IMR-90 (cell line): ENCODE measurements around the gene SCG5. TPM values are rescaled to one million over a fixed set of nuclear protein-coding genes. Genes with fewer than 3 reads are reported as not detected.

Experiments used
- ATAC-seq: fragments of 200-7000 bp; cut with Tn5 transposase; 2 replicates; pipeline ENCODE4 v1.9.1; 2020; ENCODE audit warnings: low read depth, mild to moderate bottlenecking, moderate library complexity
- BruUV-seq: library from RNA; stranded (reverse); fragments of 400-500 nt; replicated peaks from 2 replicates; lab custom pipeline; 2021; lab: Mats Ljungman, UMichigan
- CTCF ChIA-PET: fragments of 300-600 bp; formaldehyde crosslinking; extraction: SDS; loops from one replicate; lab custom pipeline; 2021; ENCODE audit warnings: antibody characterized with exemption; lab: Yijun Ruan, JAX
- POLR2A ChIA-PET: fragments of 300-600 bp; sonication (Branson Sonifier 250); formaldehyde crosslinking; loops from one replicate; lab custom pipeline; 2022; ENCODE audit warnings: antibody characterized with exemption; ENCODE audit not compliant: unreplicated experiment; lab: Charles Lee
- DNase-seq: peaks from one replicate; pipeline ENCODE4 v3.0.0; 2013
- H2AFZ ChIP-seq: replicated peaks from 2 replicates; pipeline ENCODE3; 2013; ENCODE audit warnings: low read length, mild to moderate bottlenecking; ENCODE audit not compliant: poor library complexity
- H2AK5ac ChIP-seq: 2 replicates; pipeline ENCODE4 v1.6.1; 2013; ENCODE audit warnings: low read depth, low read length, inconsistent platforms
- H2AK9ac ChIP-seq: replicated peaks from 2 replicates; pipeline ENCODE3; 2013; ENCODE audit warnings: mild to moderate bottlenecking, low read depth, low read length, moderate library complexity; ENCODE audit not compliant: poor library complexity
- H2BK120ac ChIP-seq: 2 replicates; pipeline ENCODE4 v1.6.1; 2013; ENCODE audit warnings: low read depth, low read length, inconsistent platforms
- H2BK15ac ChIP-seq: 3 replicates; pipeline ENCODE4 v1.6.1; 2013; ENCODE audit warnings: low read depth, low read length, inconsistent platforms
- H2BK20ac ChIP-seq: 2 replicates; pipeline ENCODE4 v1.6.1; 2013; ENCODE audit warnings: low read depth, mild to moderate bottlenecking, inconsistent platforms, low read length, moderate library complexity
- H2BK5ac ChIP-seq: 2 replicates; pipeline ENCODE4 v1.6.1; 2013; ENCODE audit warnings: mild to moderate bottlenecking, low read depth, low read length, inconsistent platforms; ENCODE audit not compliant: poor library complexity, severe bottlenecking
- H3K14ac ChIP-seq: replicated peaks from 2 replicates; pipeline ENCODE4 v1.6.1; 2013; ENCODE audit warnings: low read depth, low read length, inconsistent platforms
- H3K18ac ChIP-seq: 2 replicates; pipeline ENCODE4 v1.6.1; 2013; ENCODE audit warnings: low read depth, low read length, control low read depth
- H3K23ac ChIP-seq: 2 replicates; pipeline ENCODE4 v1.6.1; 2013; ENCODE audit warnings: low read depth, low read length, inconsistent platforms
- H3K27ac ChIP-seq: 2 replicates; pipeline ENCODE4 v1.5.1; 2013; ENCODE audit warnings: mild to moderate bottlenecking, control low read depth, low read length; ENCODE audit not compliant: insufficient read depth
- H3K27me3 ChIP-seq: 2 replicates; pipeline ENCODE4 v1.6.1; 2013; ENCODE audit warnings: low read length; ENCODE audit not compliant: control insufficient read depth, insufficient read depth
- H3K36me3 ChIP-seq: 2 replicates; pipeline ENCODE4 v1.6.1; 2013; ENCODE audit warnings: low read length, mixed read lengths; ENCODE audit not compliant: control insufficient read depth, insufficient read depth
- H3K4ac ChIP-seq: 2 replicates; pipeline ENCODE4 v1.6.1; 2013; ENCODE audit warnings: low read depth, low read length, inconsistent platforms
- H3K4me1 ChIP-seq: 2 replicates; pipeline ENCODE4 v1.6.1; 2013; ENCODE audit warnings: low read length, mixed read lengths; ENCODE audit not compliant: control insufficient read depth, insufficient read depth
- H3K4me2 ChIP-seq: 2 replicates; pipeline ENCODE4 v1.6.1; 2013; ENCODE audit warnings: low read depth, mild to moderate bottlenecking, control low read depth, low read length, moderate library complexity
- H3K4me3 ChIP-seq: 2 replicates; pipeline ENCODE4 v1.5.1; 2013; ENCODE audit warnings: low read depth, mild to moderate bottlenecking, control low read depth, low read length, moderate library complexity; ENCODE audit not compliant: insufficient read depth
- H3K56ac ChIP-seq: 2 replicates; pipeline ENCODE4 v1.6.1; 2013; ENCODE audit warnings: low read length, inconsistent platforms; ENCODE audit not compliant: insufficient read depth; ENCODE audit errors: extremely low read depth
- H3K79me1 ChIP-seq, 2 experiments: 2 replicates each; pipeline ENCODE4 v1.6.1; 2013; ENCODE audit warnings: low read length in 2 of 2, inconsistent platforms in 1 of 2, low read depth in 1 of 2
- H3K9ac ChIP-seq: 2 replicates; pipeline ENCODE4 v1.6.1; 2013; ENCODE audit warnings: low read depth, low read length, control low read depth
- H3K9me1 ChIP-seq: 2 replicates; pipeline ENCODE4 v1.6.1; 2013; ENCODE audit warnings: low read length, inconsistent platforms; ENCODE audit not compliant: insufficient read depth
- H3K9me3 ChIP-seq: 2 replicates; pipeline ENCODE4 v1.6.1; 2013; ENCODE audit warnings: low read length; ENCODE audit not compliant: control insufficient read depth, insufficient read depth
- H4K20me1 ChIP-seq: 2 replicates; pipeline ENCODE4 v1.6.1; 2013; ENCODE audit warnings: low read length, inconsistent platforms; ENCODE audit not compliant: insufficient read depth
- H4K5ac ChIP-seq: 2 replicates; pipeline ENCODE4 v1.6.1; 2013; ENCODE audit warnings: mild to moderate bottlenecking, low read depth, low read length, control low read depth
- H4K8ac ChIP-seq, 2 experiments: 2 replicates each; pipeline ENCODE4 v1.6.1; 2013; ENCODE audit warnings: low read depth in 2 of 2, low read length in 2 of 2, control low read depth in 1 of 2, inconsistent platforms in 1 of 2
- H4K91ac ChIP-seq: 2 replicates; pipeline ENCODE4 v1.6.1; 2013; ENCODE audit warnings: low read depth, low read length, inconsistent platforms; ENCODE audit not compliant: insufficient read depth
- BHLHE40 ChIP-seq: fragments of 150-350 bp; IDR thresholded peaks from 2 replicates; pipeline ENCODE4 v1.6.1; 2016; ENCODE audit warnings: mild to moderate bottlenecking, low read depth, low read length
- CEBPB ChIP-seq: IDR thresholded peaks from 2 replicates; pipeline ENCODE4 v1.6.1; 2012; ENCODE audit warnings: low read depth, low read length, improper control_type of control experiment
- POLR2A ChIP-seq: IDR thresholded peaks from 2 replicates; pipeline ENCODE4 v1.6.1; 2012; ENCODE audit warnings: mild to moderate bottlenecking, low read depth, low read length
- RAD21 ChIP-seq: IDR thresholded peaks from 2 replicates; pipeline ENCODE4 v1.6.1; 2012; ENCODE audit warnings: low read length, improper control_type of control experiment
- RCOR1 ChIP-seq: IDR thresholded peaks from 2 replicates; pipeline ENCODE4 v1.6.1; 2012; ENCODE audit warnings: mild to moderate bottlenecking, low read length, improper control_type of control experiment; ENCODE audit not compliant: insufficient replicate concordance
- SMC3 ChIP-seq: fragments of 150-350 bp; IDR thresholded peaks from 2 replicates; pipeline ENCODE4 v1.6.1; 2016; ENCODE audit warnings: low read depth, mild to moderate bottlenecking, antibody characterized with exemption, low read length, moderate library complexity
- WGBS, 2 experiments: methylation state at CpG; one replicate each; pipeline versions ENCODE4 v1.1.5 to v1.1.7; 2013; ENCODE audit warnings: missing lambda C conversion rate in 2 of 2; ENCODE audit not compliant: insufficient read length in 1 of 2; ENCODE audit errors: extremely low coverage in 2 of 2; 5-methylcytosine and 5-hydroxymethylcytosine counted together
- dilution Hi-C: fragments of 300-500 bp; cut with HindIII; formaldehyde crosslinking; loops from one replicate; pipeline ENCODE4 v1.14.3; 2018; ENCODE audit warnings: low sequenced_read_pairs; ENCODE audit not compliant: unreplicated experiment
- in situ Hi-C: fragments of 300-500 bp; cut with MboI; formaldehyde crosslinking; loops from 3 replicates; pipeline ENCODE4 v1.14.3; 2019; ENCODE audit warnings: low sequenced_read_pairs, inconsistent platforms, mixed read lengths
- intact Hi-C: fragments of 100-400 bp; cut with micrococcal nuclease; formaldehyde crosslinking; loops from 2 replicates; pipeline ENCODE4 v1.10.0; 2022
- polyA plus RNA-seq, 3 experiments: library from polyadenylated mRNA; depleted of rRNA; stranded (reverse); fragments of >200 nt; gene quantifications; 2 replicates each; pipeline ENCODE4 v1.2.3, GENCODE V29; 2012; ENCODE audit warnings: low replicate concordance in 1 of 3
- total RNA-seq: library from RNA; depleted of rRNA; stranded (reverse); fragments of >200 nt; gene quantifications from 2 replicates; pipeline ENCODE4 v1.2.3, GENCODE V29; 2012

Gene SCG5
- total and polyA plus RNA-seq, 2 of the 4 experiments (the other 2 are of a cell fraction): 7.9 to 16.8 TPM

DNA sequence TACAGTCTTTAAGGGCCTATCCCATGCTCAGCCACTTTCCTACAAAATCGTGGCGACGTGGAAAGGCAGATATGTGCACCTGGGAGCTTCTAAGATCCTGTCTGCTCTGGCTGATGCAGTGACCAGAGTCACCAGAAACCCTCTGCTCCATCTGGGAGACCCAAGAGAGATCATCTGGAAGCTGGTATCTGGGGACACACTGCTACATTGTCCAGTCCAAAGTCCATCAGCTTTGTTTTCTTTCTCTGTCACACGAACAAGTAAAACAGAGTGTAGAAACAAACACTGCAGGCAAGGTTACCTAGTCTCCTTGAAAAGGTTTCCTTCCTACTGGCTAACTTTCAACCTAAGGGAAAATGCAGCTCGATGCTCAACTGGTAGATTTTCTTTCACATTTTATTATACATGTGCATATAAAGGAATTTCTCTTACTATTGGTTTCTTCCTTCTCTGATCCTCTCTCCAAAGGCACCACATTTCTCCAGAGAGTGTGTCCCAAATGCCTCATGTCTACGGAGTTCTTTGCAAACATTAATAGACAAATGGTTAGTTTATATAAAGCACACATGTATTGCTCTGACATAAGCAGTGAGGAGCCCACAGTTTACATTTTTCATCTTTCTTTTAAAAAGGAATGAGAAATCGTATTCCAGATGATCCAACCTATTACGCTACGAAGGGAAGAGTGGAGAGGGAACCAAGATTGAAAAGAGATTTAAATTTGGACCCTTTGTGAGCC is 68.0 kb downstream of the SCG5 start:
- Histone ChIP-seq H3K27me3 (peaks cover 3% of the 10 kb centered on the region; the same call in 1 of the 2 replicates), H4K8ac (peak overlapping the region in 1 of 2 experiments; percentile 68; a peak in 2 of 4 replicates), H2BK120ac (peak overlapping the region; percentile 61; the same call in 1 of the 2 replicates), H4K5ac (peak overlapping the region; percentile 7), H3K4me1 (peaks cover 27% of the 10 kb centered on the region), H2BK15ac (peak overlapping the region; percentile 32; the same call in 2 of the 3 replicates), H3K9me1 (peaks cover 11% of the 10 kb centered on the region; the same call in 1 of the 2 replicates), H3K14ac (peak overlapping the region; percentile 15; the same call in 1 of the 2 replicates), H3K18ac (peak overlapping the region; percentile 65), H3K36me3 (no peaks in the 10 kb centered on the region), H3K9me3 (no peaks in the 10 kb centered on the region), H3K56ac (no peak overlapping the region), H3K79me1 (no peaks in the 10 kb centered on the region), H2BK5ac (peak overlapping the region; percentile 16), H4K20me1 (no peaks in the 10 kb centered on the region), H3K27ac (peak overlapping the region; percentile 51; the same call in 1 of the 2 replicates), H3K9ac (peak overlapping the region; percentile 20), H2AK9ac (no peak overlapping the region), H2BK20ac (peak overlapping the region; percentile 72), H2AK5ac (peak overlapping the region; percentile 71; the same call in 1 of the 2 replicates), H4K91ac (peak overlapping the region; percentile 2; the same call in 1 of the 2 replicates), H3K23ac (0 out of 2 replicates have a peak overlapping the region, but pooled peaks have one; percentile 46), H2AFZ (peak overlapping the region; percentile 3), H3K4ac (peak overlapping the region; percentile 42; the same call in 1 of the 2 replicates), H3K4me3 (no peak overlapping the region), H3K4me2 (peak overlapping the region; percentile 73)
- peak; percentile 85 for ATAC-seq
- dilution Hi-C loops (no loop called here), in situ Hi-C loops (loop anchor here (10.0 kb wide), 1 partner anchor 45 kb away; no protein-coding TSS in a partner anchor), intact Hi-C loops (loop anchor here (2.0 kb wide), 1 partner anchor 35 kb away; no protein-coding TSS in a partner anchor)
- no TSS peak for BruUV-seq
- ChIA-PET CTCF (interaction anchor here (0.7 to 1.3 kb wide), 3 partner anchors 47 to 284 kb away, joined by 3 to 4 read pairs (median 3); no protein-coding TSS in a partner anchor), POLR2A (no interaction called here)
- WGBS, 2 experiments: 82% methylated on average over 4 of the region's 9 CpGs; no CpG with 5 or more reads in 1 of the 2 experiments
- TF ChIP-seq RAD21 (no peak), SMC3 (no peak), CEBPB (0 out of 2 replicates have a peak, but pooled peaks have one; percentile 2), POLR2A (no peak), RCOR1 (no peak), BHLHE40 (0 out of 2 replicates have a peak, but pooled peaks have one; percentile 11)
- DNase-seq: peak; percentile 86
